ENCODE data around the gene PIBF1.

The PIBF1 gene

DNA sequence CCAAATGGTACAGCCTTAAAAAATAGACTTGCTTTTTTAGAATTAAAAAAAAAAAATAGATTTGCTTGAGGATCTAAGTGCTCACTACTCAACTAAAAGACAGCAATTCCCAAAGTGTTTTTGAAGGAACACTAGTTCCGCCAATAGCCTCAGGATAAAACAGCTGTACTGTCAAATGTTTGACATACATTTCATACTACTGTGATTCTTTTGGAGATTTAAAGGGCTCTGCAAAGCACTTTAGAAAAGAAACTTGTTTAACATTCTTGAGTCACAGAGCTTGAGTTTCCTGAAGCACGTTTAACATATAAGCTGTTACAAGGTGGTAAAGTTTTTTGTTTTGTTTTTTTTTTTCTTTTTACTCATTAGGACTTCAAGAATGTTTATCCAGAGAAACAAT, 253.7 kb downstream of the PIBF1 start:
- no peak overlapping the region for H3K9ac ChIP-seq
- no peaks in the 10 kb centered on the region for H3K79me2 ChIP-seq
- no peaks in the 10 kb centered on the region for H3K27me3 ChIP-seq (ENCODE audit: control insufficient read depth, insufficient read depth, low read length)
- H3K36me3 ChIP-seq (ENCODE audit: control insufficient read depth, insufficient read depth, low read length), result no peaks in the 10 kb centered on the region
- no peak overlapping the region for H3K4me3 ChIP-seq (ENCODE audit: low read depth, low read length)
- no peak overlapping the region for H2AFZ ChIP-seq
- no peak overlapping the region for H3K4me2 ChIP-seq (ENCODE audit: low read length)
- no peaks in the 10 kb centered on the region for H3K4me1 ChIP-seq
- no peak overlapping the region for H3K27ac ChIP-seq
- no peak for TF ChIP-seq CTCF (IDR thresholded peaks at IDR 0.05)
- no peaks in the 10 kb centered on the region for H3K9me3 ChIP-seq (ENCODE audit: control insufficient read depth, low read length)

DNA sequence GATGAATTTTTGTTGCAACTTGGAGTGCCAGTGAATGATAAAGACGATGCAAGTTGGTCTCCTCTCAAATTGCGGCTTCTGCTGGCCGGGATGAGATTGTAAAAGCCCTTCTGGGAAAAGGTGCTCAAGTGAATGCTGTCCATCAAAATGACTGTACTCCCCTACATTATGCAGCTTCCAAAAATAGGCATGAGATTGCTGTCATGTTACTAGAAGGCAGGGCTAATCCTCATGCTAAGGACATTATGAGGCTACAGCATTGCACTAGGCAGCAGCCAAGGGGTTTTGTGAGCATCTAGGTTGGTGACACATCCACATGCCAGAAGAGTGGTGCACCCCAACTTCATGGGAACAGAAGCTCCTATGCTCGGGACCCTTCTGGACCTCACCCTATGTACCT, 254.6 kb downstream of the PIBF1 start:
- H3K4me1 ChIP-seq, result no peaks in the 10 kb centered on the region
- H3K79me2 ChIP-seq, result no peaks in the 10 kb centered on the region
- no peak overlapping the region for H3K4me2 ChIP-seq (ENCODE audit: low read length)
- no peaks in the 10 kb centered on the region for H3K9me3 ChIP-seq (ENCODE audit: control insufficient read depth, low read length)
- no peak for TF ChIP-seq CTCF (IDR thresholded peaks at IDR 0.05)
- no peaks in the 10 kb centered on the region for H3K36me3 ChIP-seq (ENCODE audit: control insufficient read depth, insufficient read depth, low read length)
- no peak overlapping the region for H3K27ac ChIP-seq
- H3K27me3 ChIP-seq (ENCODE audit: control insufficient read depth, insufficient read depth, low read length), result no peaks in the 10 kb centered on the region
- no peak overlapping the region for H3K4me3 ChIP-seq (ENCODE audit: low read depth, low read length)
- H3K9ac ChIP-seq, result no peak overlapping the region
- H2AFZ ChIP-seq, result no peak overlapping the region

GRCh38 chr13:73038064-73038463, 256.1 kb downstream of the PIBF1 start:
- no peaks in the 10 kb centered on the region for H3K27me3 ChIP-seq (ENCODE audit: control insufficient read depth, insufficient read depth, low read length)
- H3K4me2 ChIP-seq (ENCODE audit: low read length), result no peak overlapping the region
- no peak overlapping the region for H3K9ac ChIP-seq
- H3K36me3 ChIP-seq (ENCODE audit: control insufficient read depth, insufficient read depth, low read length), result no peaks in the 10 kb centered on the region
- H3K9me3 ChIP-seq (ENCODE audit: control insufficient read depth, low read length), result no peaks in the 10 kb centered on the region
- no peaks in the 10 kb centered on the region for H3K79me2 ChIP-seq
- H3K4me3 ChIP-seq (ENCODE audit: low read depth, low read length), result no peak overlapping the region
- H2AFZ ChIP-seq, result no peak overlapping the region
- TF ChIP-seq CTCF (IDR thresholded peaks at IDR 0.05), result no peak
- H3K4me1 ChIP-seq, result no peaks in the 10 kb centered on the region
- H3K27ac ChIP-seq, result no peak overlapping the region

DNA sequence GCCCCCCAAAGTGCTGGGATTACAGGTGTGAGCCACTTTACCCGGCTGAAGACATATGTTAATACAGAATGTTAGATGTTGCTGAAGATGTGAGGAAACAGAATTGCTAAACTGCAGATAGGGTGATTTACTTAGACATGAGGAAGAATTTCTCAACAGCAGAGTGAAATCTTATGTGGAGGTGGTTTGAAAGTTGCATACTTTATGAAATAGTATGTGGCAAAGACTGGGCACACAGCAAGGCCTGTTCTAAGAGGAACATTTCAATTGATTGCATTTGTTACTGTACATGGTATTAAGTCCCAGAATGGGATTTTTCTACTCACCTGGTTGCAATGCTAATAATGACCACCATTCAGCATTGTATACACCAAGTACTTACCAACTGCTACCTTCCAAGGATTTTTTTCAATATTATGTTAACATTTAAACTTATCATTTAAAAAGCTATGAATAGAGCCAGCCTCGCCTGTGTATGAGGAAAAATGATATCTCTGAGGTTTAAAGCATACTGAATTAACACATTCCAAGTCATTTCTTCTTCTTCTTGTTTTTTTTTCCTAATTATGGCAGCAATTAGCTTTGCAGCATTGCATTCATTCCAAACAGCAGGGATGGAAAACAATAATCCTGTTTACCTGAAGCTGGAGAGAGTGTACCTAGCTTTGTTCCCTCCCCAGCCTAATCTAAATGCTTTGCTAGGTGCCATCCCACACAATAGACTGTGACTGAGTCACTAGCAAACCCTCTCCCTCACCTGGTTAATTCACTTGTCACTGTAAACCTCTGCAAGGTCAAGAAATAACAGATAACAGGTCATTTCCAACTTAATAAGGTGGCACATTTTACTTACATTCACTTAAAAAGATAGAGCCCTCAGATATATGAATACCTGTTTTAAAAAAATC, 257.5 kb downstream of the PIBF1 start:
- no peak for TF ChIP-seq CTCF (IDR thresholded peaks at IDR 0.05)
- Histone ChIP-seq H3K9me3 (ENCODE audit: control insufficient read depth, low read length) (no peaks in the 10 kb centered on the region), H3K4me1 (no peaks in the 10 kb centered on the region), H3K9ac (no peak overlapping the region), H3K27ac (no peak overlapping the region), H3K4me3 (ENCODE audit: low read depth, low read length) (no peak overlapping the region), H3K4me2 (ENCODE audit: low read length) (no peak overlapping the region), H2AFZ (no peak overlapping the region), H3K36me3 (ENCODE audit: control insufficient read depth, insufficient read depth, low read length) (no peaks in the 10 kb centered on the region), H3K27me3 (ENCODE audit: control insufficient read depth, insufficient read depth, low read length) (no peaks in the 10 kb centered on the region), H3K79me2 (no peaks in the 10 kb centered on the region)

- H3K79me2 ChIP-seq, result no peaks in the 10 kb centered on the region
- H3K27ac ChIP-seq, result no peak overlapping the region
- H3K27me3 ChIP-seq (ENCODE audit: control insufficient read depth, insufficient read depth, low read length), result no peaks in the 10 kb centered on the region
- H3K4me3 ChIP-seq (ENCODE audit: low read depth, low read length), result no peak overlapping the region
- H3K9ac ChIP-seq, result no peak overlapping the region
- H3K4me1 ChIP-seq, result no peaks in the 10 kb centered on the region
- TF ChIP-seq CTCF (IDR thresholded peaks at IDR 0.05), result no peak
- no peak overlapping the region for H3K4me2 ChIP-seq (ENCODE audit: low read length)
- H3K36me3 ChIP-seq (ENCODE audit: control insufficient read depth, insufficient read depth, low read length), result no peaks in the 10 kb centered on the region
- H2AFZ ChIP-seq, result no peak overlapping the region
- H3K9me3 ChIP-seq (ENCODE audit: control insufficient read depth, low read length), result no peaks in the 10 kb centered on the region
These were observed 258.6 kb downstream of the PIBF1 start for GRCh38 chr13:73040484-73040883.

All from parathyroid adenoma (tissue), 2 donors.